Smooth muscle cell (in vitro differentiated cells): ENCODE measurements around the gene HMBS. TPM values are rescaled to one million over a fixed set of nuclear protein-coding genes. Genes with fewer than 3 reads are reported as not detected.
A peak's percentile ranks its signal among the peaks of the same experiment; 100 is the strongest.

Source experiments
- DNase-seq: peaks from one replicate; lab custom pipeline; 2025; ENCODE audit not compliant: unreplicated experiment; lab: John Stamatoyannopoulos, UW
- H2AFZ ChIP-seq: fragments of 200-600 bp; sonication (generic); 2 replicates; pipeline ENCODE4 v1.6.0; 2016; ENCODE audit warnings: antibody characterized with exemption, low read depth, mild to moderate bottlenecking
- H3F3A ChIP-seq: fragments of 200-600 bp; sonication (generic); 2 replicates; pipeline ENCODE4 v1.6.0; 2017; ENCODE audit warnings: antibody characterized with exemption, low read depth
- H3K27ac ChIP-seq: fragments of 200-600 bp; sonication (generic); 2 replicates; pipeline ENCODE4 v1.5.1; 2016; ENCODE audit warnings: low read depth, mild to moderate bottlenecking
- H3K27me3 ChIP-seq: fragments of 200-600 bp; sonication (generic); 2 replicates; pipeline ENCODE4 v1.6.1; 2016; ENCODE audit warnings: low read depth, mild to moderate bottlenecking
- H3K36me3 ChIP-seq: fragments of 200-600 bp; sonication (generic); 2 replicates; pipeline ENCODE4 v1.5.1; 2016; ENCODE audit warnings: low read depth
- H3K4me1 ChIP-seq: fragments of 200-600 bp; sonication (generic); 2 replicates; pipeline ENCODE4 v1.5.1; 2016; ENCODE audit warnings: low read depth
- H3K4me2 ChIP-seq: fragments of 200-600 bp; sonication (generic); 2 replicates; pipeline ENCODE4 v1.6.0; 2016; ENCODE audit warnings: mild to moderate bottlenecking
- H3K4me3 ChIP-seq: fragments of 200-600 bp; sonication (generic); 2 replicates; pipeline ENCODE4 v1.5.1; 2016; ENCODE audit warnings: mild to moderate bottlenecking
- H3K79me2 ChIP-seq: fragments of 200-600 bp; sonication (generic); 2 replicates; pipeline ENCODE4 v1.6.0; 2016; ENCODE audit warnings: low read depth, mild to moderate bottlenecking
- H3K9ac ChIP-seq: fragments of 200-600 bp; sonication (generic); 2 replicates; pipeline ENCODE4 v1.6.0; 2016; ENCODE audit warnings: low read depth
- H3K9me3 ChIP-seq: fragments of 200-600 bp; sonication (generic); replicated peaks from 2 replicates; pipeline ENCODE4 v1.5.1; 2016; ENCODE audit warnings: low read depth
- H4K20me1 ChIP-seq: fragments of 200-600 bp; sonication (generic); 2 replicates; pipeline ENCODE4 v1.6.0; 2016; ENCODE audit warnings: low read depth
- CTCF ChIP-seq: fragments of 200-600 bp; sonication (generic); IDR thresholded peaks from 2 replicates; pipeline ENCODE4 v1.5.1; 2017; ENCODE audit warnings: borderline replicate concordance, mild to moderate bottlenecking, antibody characterized with exemption; ENCODE audit not compliant: insufficient read depth, poor library complexity, severe bottlenecking
- WGBS: methylation state at CpG from one replicate; pipeline ENCODE4 v1.1.7; 2016; ENCODE audit warnings: low lambda C conversion rate; 5-methylcytosine and 5-hydroxymethylcytosine counted together
- polyA plus RNA-seq: library from polyadenylated mRNA; unstranded; fragments of >200 nt; fragmentation: Nextera tagmentation; extraction: Ambion mirVana; gene quantifications from 2 replicates; pipeline ENCODE4 v1.2.1, GENCODE V29; 2016
- total RNA-seq: library from RNA; depleted of rRNA; stranded (reverse); fragments of >200 nt; gene quantifications from 2 replicates; pipeline ENCODE4 v1.2.3, GENCODE V29; 2014

The HMBS gene
- total and polyA plus RNA-seq, 2 experiments from 2014 or later: 33.7 to 43.4 TPM

DNA sequence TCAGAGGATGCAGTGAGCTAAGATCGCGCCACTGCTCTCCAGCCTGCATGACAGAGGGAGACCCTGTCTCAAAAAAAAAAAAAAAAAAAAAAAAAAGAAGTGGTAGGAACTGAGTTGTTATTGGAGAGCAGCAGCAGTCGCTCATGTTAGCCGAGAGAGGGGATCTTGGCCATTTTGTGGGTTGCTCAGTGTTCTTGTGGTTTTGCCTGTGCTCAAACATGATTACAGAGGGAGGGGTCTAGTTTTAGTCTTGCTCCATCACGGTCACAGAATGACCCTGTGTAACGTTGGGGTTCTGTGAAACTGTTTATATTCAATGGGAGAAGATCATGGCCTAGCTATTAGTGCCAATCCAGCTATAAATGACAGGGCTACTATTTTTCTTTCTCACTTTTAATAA lies 15.0 kb downstream of the HMBS start:
- 95% methylated on average over 6 of the region's 6 CpGs for WGBS
- peaks cover 12% of the 10 kb centered on the region for H3K4me1 ChIP-seq
- no peak overlapping the region for H3K9ac ChIP-seq
- H4K20me1 ChIP-seq: peaks cover 3% of the 10 kb centered on the region
- H3F3A ChIP-seq: peaks cover 23% of the 10 kb centered on the region
- no peaks in the 10 kb centered on the region for H3K9me3 ChIP-seq
- DNase-seq: no peak
- peaks cover 12% of the 10 kb centered on the region for H3K79me2 ChIP-seq
- no peaks in the 10 kb centered on the region for H3K36me3 ChIP-seq
- H2AFZ ChIP-seq: no peak overlapping the region
- H3K27me3 ChIP-seq: no peaks in the 10 kb centered on the region
- no peak overlapping the region for H3K4me2 ChIP-seq
- no peak overlapping the region for H3K27ac ChIP-seq
- no peak for TF ChIP-seq CTCF
- no peak overlapping the region for H3K4me3 ChIP-seq

DNA sequence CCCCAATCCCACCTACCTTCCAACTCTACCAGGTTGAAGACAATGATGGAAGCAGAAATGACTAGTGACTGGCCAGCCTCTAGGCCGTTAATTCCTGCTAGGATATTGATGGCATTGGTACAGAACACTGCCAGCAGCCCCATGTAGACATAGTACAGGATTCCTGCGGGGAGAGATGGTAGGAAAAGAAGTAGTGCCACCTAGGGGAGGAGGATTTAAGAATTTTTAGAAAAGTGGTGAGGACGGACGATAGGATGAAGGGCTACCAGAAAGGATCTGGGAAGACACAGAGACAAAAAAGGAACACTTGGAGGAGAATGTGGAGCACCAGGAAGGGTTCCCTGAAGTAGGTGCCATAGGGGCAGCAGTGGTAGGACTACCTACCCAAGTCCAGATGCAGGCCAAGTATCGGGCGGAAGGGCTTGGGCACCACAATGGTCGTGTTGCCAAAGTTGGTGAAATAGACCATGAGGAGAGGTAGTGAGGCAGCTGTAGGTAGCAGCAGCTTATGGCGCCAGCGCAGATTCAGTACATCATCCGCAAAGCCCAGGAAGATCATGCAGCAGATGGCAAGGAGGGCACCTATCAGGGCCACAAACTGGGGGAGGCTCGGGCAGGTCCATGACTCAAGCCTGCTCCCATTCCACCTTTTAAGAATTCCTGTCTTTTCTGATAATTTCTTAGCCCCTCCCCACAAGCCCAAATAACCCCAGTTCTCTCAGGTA lies 15.7 kb downstream of the HMBS start:
- Histone ChIP-seq H3K9me3 (no peaks in the 10 kb centered on the region), H3K9ac (peak overlapping the region; percentile 97), H3K36me3 (no peaks in the 10 kb centered on the region), H3K4me3 (peak overlapping the region; percentile 81), H3K27ac (no peak overlapping the region), H3K79me2 (peaks cover 11% of the 10 kb centered on the region), H2AFZ (no peak overlapping the region), H3K4me2 (peak overlapping the region; percentile 98), H3K27me3 (no peaks in the 10 kb centered on the region), H3F3A (peaks cover 23% of the 10 kb centered on the region), H4K20me1 (peaks cover 3% of the 10 kb centered on the region), H3K4me1 (peaks cover 12% of the 10 kb centered on the region)
- no peak for DNase-seq
- peak; percentile 34 for TF ChIP-seq CTCF
- 39% methylated on average over 11 of the region's 11 CpGs for WGBS

DNA sequence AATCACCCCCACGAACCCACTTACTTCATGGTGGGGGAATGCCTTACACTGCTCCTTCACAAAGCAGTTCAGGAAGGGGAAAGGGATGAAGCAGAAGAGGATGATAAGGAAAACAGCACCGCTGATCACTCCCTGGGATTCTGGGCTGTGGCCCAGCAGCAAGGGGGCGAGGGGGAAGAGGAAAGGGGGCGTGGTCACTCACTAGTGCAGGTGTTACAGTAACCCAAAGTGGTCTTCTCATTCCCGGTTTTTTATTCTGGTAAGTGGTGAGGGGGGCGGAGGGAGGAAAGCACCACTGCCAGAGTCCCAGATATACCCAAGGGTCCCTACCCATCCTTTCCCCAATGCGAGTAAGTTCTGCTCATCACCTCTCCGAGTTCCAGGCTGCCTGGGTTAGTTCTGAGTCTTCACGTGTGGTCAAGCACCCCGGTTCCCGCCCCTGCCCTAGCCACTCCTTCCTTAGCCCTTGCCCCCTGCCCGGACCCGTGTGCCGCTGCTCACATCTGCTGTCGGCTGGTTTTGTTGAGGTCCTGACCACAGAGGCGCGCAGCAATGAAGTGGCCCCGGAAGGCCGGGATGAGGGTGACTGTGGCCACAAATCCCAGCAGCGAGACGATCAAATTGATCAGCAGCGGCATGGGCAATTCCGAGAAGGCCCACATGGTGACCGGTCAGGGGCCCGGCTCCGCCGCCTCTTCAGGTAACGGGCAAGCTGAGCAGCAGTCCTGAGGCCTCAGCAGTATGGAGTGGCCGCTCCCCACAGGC lies 16.5 kb downstream of the HMBS start:
- TF ChIP-seq CTCF: no peak
- WGBS: 1% methylated on average over 28 of the region's 29 CpGs
- DNase-seq: no peak

More for the DNA sequence above, 16.5 kb downstream of the HMBS start:
- peak overlapping the region; percentile 97 for H2AFZ ChIP-seq
- peak overlapping the region; percentile 98 for H3K4me2 ChIP-seq
- H3K4me3 ChIP-seq: peak overlapping the region; percentile 81
- H3K9me3 ChIP-seq: no peaks in the 10 kb centered on the region
- H4K20me1 ChIP-seq: no peaks in the 10 kb centered on the region
- peaks cover 11% of the 10 kb centered on the region for H3K79me2 ChIP-seq
- peaks cover 18% of the 10 kb centered on the region for H3F3A ChIP-seq
- peak overlapping the region; percentile 97 for H3K9ac ChIP-seq
- H3K36me3 ChIP-seq: no peaks in the 10 kb centered on the region
- no peaks in the 10 kb centered on the region for H3K27me3 ChIP-seq
- H3K4me1 ChIP-seq: peaks cover 12% of the 10 kb centered on the region
- H3K27ac ChIP-seq: peak overlapping the region; percentile 99
